ENCODE data around the gene CRTC3. TPM values are rescaled to one million over a fixed set of nuclear protein-coding genes. Genes with fewer than 3 reads are reported as not detected.
A peak's percentile ranks its signal among the peaks of the same experiment; 100 is the strongest.
"Not testable (repeated sequence)": the region's sequence is repeated elsewhere in the genome, so short reads cannot be mapped to it uniquely, and the experiment has no call there.

The CRTC3 gene
- total RNA-seq, 1 experiment from 2014 or later: 31.1 TPM

- no peak for DNase-seq (ENCODE audit: extremely low read depth, low read depth)
Measured at GRCh38 chr15:90645873-90646575, 116.3 kb downstream of the CRTC3 start.

GRCh38 chr15:90646662-90647305, 117.1 kb downstream of the CRTC3 start:
- no peak for DNase-seq (ENCODE audit: extremely low read depth, low read depth)

- no peak for DNase-seq (ENCODE audit: extremely low read depth, low read depth)
Measured at GRCh38 chr15:90647326-90647725, 117.6 kb downstream of the CRTC3 start.

- DNase-seq (ENCODE audit: extremely low read depth, low read depth): peak; percentile 61
Measured at GRCh38 chr15:90648137-90649070, 118.7 kb downstream of the CRTC3 start.

GRCh38 chr15:90650117-90650955, 120.6 kb downstream of the CRTC3 start:
- no peak for DNase-seq (ENCODE audit: extremely low read depth, low read depth)

GRCh38 chr15:90650956-90651689, 121.4 kb downstream of the CRTC3 start:
- no peak for DNase-seq (ENCODE audit: extremely low read depth, low read depth)

GRCh38 chr15:90654233-90655136, 124.8 kb downstream of the CRTC3 start:
- DNase-seq (ENCODE audit: extremely low read depth, low read depth): no peak

GRCh38 chr15:90657520-90658172, 127.9 kb downstream of the CRTC3 start:
- not testable (repeated sequence) for DNase-seq (ENCODE audit: extremely low read depth, low read depth)

GRCh38 chr15:90659481-90659880, 129.8 kb downstream of the CRTC3 start:
- no peak for DNase-seq (ENCODE audit: extremely low read depth, low read depth)

- DNase-seq (ENCODE audit: extremely low read depth, low read depth): peak; percentile 38
Measured at GRCh38 chr15:90660195-90660998, 130.7 kb downstream of the CRTC3 start.

GRCh38 chr15:90660999-90661330, 131.2 kb downstream of the CRTC3 start:
- not testable (repeated sequence) for DNase-seq (ENCODE audit: extremely low read depth, low read depth)

GRCh38 chr15:90664081-90664461, 134.3 kb downstream of the CRTC3 start:
- not testable (repeated sequence) for DNase-seq (ENCODE audit: extremely low read depth, low read depth)

GRCh38 chr15:90664650-90665287, 135.0 kb downstream of the CRTC3 start:
- DNase-seq (ENCODE audit: extremely low read depth, low read depth): no peak

- peak; percentile 19 for DNase-seq (ENCODE audit: extremely low read depth, low read depth)
Measured at GRCh38 chr15:90665288-90666134, 135.8 kb downstream of the CRTC3 start.

GRCh38 chr15:90666135-90666909, 136.6 kb downstream of the CRTC3 start:
- no peak for DNase-seq (ENCODE audit: extremely low read depth, low read depth)

Data from NCI-H460 (cell line).